Measurements from ENCODE around the gene FOXK1.

Gene FOXK1

GRCh38 chr7:4765776-4766490, 83.8 kb downstream of the FOXK1 start:
- Histone ChIP-seq H3K9me3 (no peaks in the 10 kb centered on the region), H3K4me1 (no peaks in the 10 kb centered on the region), H3K36me3 (peaks cover 54% of the 10 kb centered on the region), H3K4me3 (ENCODE audit: low read depth, low read length) (no peak overlapping the region), H3K27me3 (no peaks in the 10 kb centered on the region)
- TF ChIP-seq CTCF (IDR thresholded peaks at IDR 0.05; ENCODE audit: low read depth, low read length): peak; percentile 17; the same call in 1 of the 2 replicates
- no peak for DNase-seq

- peaks cover 45% of the 10 kb centered on the region for H3K36me3 ChIP-seq
These were observed 84.8 kb downstream of the FOXK1 start for GRCh38 chr7:4766666-4767519.

GRCh38 chr7:4768597-4769569, 86.8 kb downstream of the FOXK1 start:
- no peak for DNase-seq
- TF ChIP-seq CTCF (IDR thresholded peaks at IDR 0.05; ENCODE audit: low read depth, low read length): no peak
- Histone ChIP-seq H3K27me3 (no peaks in the 10 kb centered on the region), H3K36me3 (peaks cover 27% of the 10 kb centered on the region), H3K4me1 (no peaks in the 10 kb centered on the region), H3K4me3 (ENCODE audit: low read depth, low read length) (no peak overlapping the region), H3K9me3 (no peaks in the 10 kb centered on the region)

More at GRCh38 chr7:4766666-4767519, 84.8 kb downstream of the FOXK1 start:
- Histone ChIP-seq H3K27me3 (no peaks in the 10 kb centered on the region), H3K9me3 (no peaks in the 10 kb centered on the region), H3K4me3 (ENCODE audit: low read depth, low read length) (no peak overlapping the region), H3K4me1 (no peaks in the 10 kb centered on the region)
- no peak for DNase-seq
- TF ChIP-seq CTCF (IDR thresholded peaks at IDR 0.05; ENCODE audit: low read depth, low read length): no peak

GRCh38 chr7:4769761-4770160, 87.7 kb downstream of the FOXK1 start:
- no peak for DNase-seq

GRCh38 chr7:4770886-4771285, 88.8 kb downstream of the FOXK1 start:
- Histone ChIP-seq H3K27me3 (no peaks in the 10 kb centered on the region), H3K9me3 (no peaks in the 10 kb centered on the region), H3K4me1 (no peaks in the 10 kb centered on the region), H3K4me3 (ENCODE audit: low read depth, low read length) (no peak overlapping the region), H3K36me3 (peaks cover 20% of the 10 kb centered on the region)
- TF ChIP-seq CTCF (IDR thresholded peaks at IDR 0.05; ENCODE audit: low read depth, low read length): no peak
- DNase-seq: no peak

More at GRCh38 chr7:4769761-4770160, 87.7 kb downstream of the FOXK1 start:
- H3K9me3 ChIP-seq: no peaks in the 10 kb centered on the region
- no peaks in the 10 kb centered on the region for H3K4me1 ChIP-seq
- H3K36me3 ChIP-seq: peaks cover 23% of the 10 kb centered on the region
- no peak for TF ChIP-seq CTCF (IDR thresholded peaks at IDR 0.05; ENCODE audit: low read depth, low read length)
- no peak overlapping the region for H3K4me3 ChIP-seq (ENCODE audit: low read depth, low read length)
- no peaks in the 10 kb centered on the region for H3K27me3 ChIP-seq
